Measurements from ENCODE around the gene TOMT.

DNA sequence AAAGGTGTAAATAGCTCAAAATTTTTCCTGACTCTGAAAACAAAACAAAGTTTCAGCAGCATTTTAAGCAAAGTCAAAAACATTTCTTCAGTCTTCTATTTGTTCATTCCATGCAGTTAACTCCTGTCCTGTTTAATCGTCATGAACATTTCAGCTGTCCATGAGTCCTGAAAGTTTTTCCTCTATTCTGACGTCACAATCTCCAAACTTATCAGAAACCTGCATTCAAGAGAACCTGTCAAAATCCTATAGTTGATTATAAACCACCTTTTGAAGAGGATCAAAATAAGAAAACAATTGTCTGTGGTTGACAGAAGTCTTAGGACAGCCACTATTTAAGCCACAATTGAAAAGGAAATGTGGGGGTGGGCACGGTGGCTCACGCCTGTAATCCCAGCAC lies 45.2 kb downstream of the TOMT start:
- TF ChIP-seq, protein P1, sequence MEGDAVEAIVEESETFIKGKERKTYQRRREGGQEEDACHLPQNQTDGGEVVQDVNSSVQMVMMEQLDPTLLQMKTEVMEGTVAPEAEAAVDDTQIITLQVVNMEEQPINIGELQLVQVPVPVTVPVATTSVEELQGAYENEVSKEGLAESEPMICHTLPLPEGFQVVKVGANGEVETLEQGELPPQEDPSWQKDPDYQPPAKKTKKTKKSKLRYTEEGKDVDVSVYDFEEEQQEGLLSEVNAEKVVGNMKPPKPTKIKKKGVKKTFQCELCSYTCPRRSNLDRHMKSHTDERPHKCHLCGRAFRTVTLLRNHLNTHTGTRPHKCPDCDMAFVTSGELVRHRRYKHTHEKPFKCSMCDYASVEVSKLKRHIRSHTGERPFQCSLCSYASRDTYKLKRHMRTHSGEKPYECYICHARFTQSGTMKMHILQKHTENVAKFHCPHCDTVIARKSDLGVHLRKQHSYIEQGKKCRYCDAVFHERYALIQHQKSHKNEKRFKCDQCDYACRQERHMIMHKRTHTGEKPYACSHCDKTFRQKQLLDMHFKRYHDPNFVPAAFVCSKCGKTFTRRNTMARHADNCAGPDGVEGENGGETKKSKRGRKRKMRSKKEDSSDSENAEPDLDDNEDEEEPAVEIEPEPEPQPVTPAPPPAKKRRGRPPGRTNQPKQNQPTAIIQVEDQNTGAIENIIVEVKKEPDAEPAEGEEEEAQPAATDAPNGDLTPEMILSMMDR (IDR thresholded peaks at IDR 0.05), result no peak
- TF ChIP-seq ZFX (IDR thresholded peaks at IDR 0.05; ENCODE audit: borderline replicate concordance), result no peak

All from 22Rv1 (cell line).